Activated naive CD4-positive, alpha-beta T cell treated with Interleukin-2 at 50 U/mL for 16 hours (primary cell): ENCODE results near the gene LGR4.
"Not testable (repeated sequence)": the region's sequence is repeated elsewhere in the genome, so short reads cannot be mapped to it uniquely, and the experiment has no call there.

Experiments
- DNase-seq: peaks from one replicate; pipeline ENCODE4 v3.0.0-alpha.2; 2020

LGR4 gene

GRCh38 chr11:27458182-27458581, 14.4 kb downstream of the LGR4 start:
- no peak for DNase-seq

GRCh38 chr11:27456795-27457329, 15.7 kb downstream of the LGR4 start:
- DNase-seq = no peak

DNA sequence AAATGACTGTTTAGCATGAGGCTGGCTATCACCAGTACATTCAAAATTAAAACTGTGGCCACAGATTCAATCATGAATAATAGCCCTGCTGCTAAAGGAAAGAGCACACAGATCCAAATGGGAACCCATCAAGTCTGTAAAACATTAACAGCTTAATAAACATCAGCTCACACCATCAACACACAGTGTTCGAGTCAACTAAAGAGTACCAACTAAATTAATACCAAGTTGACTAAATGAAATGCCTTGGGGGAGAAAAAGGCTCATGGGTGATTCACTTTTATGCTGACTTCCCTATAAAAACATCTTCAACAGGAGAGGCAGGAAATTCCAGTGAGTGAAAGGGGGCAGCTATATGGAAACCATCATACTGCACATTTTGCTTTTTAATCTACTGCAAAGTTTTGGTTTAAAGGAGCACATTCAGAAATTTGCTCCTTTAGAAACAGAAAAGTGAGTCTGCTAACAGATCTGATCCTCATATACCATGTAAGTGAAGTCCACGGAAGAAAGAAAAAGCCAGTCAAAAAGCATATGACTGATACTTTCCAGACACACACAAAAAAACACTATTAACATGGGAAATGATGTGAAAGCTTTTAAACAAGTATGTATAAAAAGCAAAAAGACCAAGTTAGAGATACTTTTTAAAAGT, 16.3 kb downstream of the LGR4 start:
- DNase-seq = no peak

GRCh38 chr11:27455667-27456066, 16.9 kb downstream of the LGR4 start:
- no peak for DNase-seq

DNA sequence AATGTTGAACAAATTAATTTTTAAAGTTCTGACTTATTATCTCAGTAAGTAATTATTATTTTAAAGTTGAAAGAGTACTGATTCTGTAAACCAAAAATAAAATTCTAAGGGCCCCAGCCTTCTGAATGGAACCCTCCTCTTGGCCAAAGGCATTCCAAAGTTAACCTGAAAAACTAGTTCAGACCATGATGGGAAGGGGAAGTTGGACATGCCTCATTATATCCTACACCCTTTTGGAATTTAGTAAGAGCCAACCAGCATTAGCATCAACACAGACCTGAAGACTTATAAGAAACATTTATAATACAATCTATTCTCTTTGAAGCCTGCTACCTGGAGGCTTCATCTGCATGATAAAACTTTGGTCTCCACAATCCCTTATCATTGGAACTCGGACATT, 18.9 kb downstream of the LGR4 start:
- no peak for DNase-seq

DNA sequence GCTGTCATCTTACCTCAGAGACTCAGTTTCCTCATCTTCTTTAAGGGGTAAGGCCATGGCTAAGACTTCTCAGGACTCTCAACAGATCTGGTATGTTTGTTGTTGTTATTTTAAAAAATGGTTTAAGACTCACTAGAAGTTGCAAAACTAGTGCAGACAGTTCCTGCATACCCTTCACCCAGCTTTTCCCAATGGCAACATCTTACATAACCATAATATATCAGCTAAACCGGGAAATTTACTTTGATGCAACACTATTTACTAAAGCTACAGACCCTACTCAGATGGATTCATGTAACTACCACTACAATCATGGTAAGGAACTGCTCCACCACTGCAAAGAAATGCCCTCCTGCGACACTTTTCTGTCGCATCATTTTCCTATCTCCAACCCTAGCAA, 20.4 kb downstream of the LGR4 start:
- no peak for DNase-seq

DNA sequence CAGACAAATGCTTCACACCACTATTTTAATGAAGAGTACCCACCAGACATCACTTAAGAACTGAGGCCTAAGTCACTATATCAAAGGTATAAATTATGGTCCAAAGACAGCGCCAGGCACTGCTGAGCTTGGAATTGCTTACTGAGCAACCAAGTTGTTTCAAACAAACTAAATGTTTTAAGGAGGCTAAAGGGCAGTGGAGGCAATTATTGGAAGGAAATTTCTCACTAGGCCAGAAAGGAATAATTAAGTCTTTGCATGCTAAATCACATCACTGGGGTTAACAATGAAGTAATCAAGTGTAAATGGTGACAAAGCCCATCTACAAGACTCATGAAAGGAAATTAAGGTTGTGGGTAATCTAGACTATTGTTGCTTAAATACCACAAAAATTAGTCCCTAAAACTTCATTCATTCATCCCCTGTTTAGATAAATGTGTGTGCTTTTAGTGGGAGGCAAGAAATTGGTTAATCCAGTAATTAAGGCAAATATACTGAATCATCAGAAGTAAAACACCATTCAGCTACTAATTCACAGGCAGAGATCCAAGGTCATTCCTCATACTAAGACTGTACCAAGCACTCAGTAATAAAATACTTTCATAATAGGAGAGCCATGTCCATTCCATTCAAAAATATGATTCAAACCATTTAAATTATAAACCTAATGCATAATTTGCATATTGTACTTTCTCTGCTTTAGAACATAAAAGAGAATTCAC, 21.2 kb downstream of the LGR4 start:
- no peak for DNase-seq

DNA sequence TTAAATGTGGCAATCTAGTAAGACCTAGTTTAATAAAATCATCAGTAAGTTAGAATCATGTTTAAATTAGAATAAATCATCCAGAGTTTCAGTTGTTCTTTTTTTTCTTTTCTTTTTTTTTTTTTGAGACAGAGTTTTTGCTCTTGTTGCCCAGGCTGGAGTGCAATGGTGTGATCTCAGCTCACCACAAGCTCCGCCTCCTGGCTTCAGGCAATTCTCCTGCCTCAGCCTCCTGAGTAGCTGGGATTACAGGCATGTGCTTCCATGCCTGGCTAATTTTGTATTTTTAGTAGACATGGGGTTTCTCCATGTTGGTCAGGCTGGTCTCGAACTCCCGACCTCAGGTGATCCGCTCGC, 24.4 kb downstream of the LGR4 start:
- not testable (repeated sequence) for DNase-seq

- DNase-seq = no peak
Observed at GRCh38 chr11:27447288-27448183, 25.1 kb downstream of the LGR4 start.

DNA sequence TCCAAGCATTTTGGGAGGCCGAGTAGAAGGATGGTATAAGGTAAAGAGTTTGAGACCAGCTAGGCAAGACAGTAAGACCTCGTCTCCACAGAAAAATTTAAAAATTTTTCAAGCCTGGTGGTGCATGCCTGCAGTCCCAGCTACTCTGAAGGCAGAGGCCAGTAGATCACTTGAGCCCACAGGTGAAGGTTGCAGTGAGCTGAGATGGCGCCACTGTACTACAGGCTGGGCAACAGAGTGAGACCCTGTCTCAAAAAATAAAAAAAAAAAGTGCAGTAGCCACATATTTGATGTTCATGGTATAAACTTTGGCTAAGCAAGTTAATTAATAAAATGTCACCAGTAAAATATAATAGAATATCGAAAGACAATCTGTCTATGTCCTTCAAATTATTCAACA, 27.0 kb downstream of the LGR4 start:
- no peak for DNase-seq

DNA sequence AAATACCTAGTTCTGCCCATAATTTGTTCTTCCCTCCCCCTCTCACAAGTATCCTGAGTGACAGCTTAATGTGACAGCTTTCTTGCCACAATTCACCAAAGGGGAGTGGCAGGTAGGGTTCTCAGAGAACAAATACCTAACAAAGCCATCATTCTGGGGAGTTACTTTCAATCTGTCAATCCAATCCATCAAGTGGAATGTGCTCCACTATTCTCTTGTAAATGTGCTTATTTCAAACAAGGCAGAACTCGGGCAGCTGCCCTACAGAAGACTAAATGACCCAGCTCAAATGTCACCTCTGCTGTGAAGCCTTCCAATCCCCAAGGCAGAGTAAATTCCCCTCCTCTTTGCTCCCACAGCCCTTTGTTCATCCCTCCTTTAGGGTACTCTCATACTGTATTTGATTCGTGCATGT, 27.8 kb downstream of the LGR4 start:
- no peak for DNase-seq

DNA sequence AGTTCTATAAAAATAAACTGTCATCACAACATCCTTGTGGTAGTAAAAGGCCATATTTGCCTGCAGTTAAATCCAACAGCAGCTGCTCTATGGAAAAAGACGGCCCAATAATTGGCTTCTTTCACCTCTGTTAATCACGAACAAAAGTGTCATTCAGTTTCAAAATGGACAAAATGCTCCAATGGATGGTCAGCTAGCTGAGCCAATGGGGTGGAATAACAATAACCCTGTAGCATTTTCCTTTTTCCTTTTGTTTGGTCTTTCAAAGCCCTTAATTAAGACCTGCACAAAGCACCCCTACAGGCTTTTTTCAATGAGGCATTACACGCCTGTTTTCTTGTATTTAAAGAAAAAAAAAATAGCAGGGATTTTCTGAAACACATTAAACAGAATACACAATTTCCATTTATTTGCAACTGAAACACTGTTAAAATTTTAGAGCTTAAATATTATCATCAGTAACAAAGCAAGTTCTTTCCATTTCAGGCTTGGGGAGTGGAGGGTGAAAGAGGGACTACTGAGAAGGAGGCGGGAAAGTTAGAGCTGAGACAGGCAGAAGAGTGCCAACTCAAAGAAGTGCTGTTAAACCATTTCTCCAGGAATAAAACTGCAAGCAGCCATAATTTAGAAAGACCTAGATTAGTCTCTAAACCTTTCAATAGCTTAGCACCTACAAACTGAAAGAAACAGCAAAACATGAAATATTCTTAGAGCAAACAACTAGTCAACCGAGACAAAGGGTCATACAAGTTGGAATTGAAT, 28.7 kb downstream of the LGR4 start:
- no peak for DNase-seq

DNA sequence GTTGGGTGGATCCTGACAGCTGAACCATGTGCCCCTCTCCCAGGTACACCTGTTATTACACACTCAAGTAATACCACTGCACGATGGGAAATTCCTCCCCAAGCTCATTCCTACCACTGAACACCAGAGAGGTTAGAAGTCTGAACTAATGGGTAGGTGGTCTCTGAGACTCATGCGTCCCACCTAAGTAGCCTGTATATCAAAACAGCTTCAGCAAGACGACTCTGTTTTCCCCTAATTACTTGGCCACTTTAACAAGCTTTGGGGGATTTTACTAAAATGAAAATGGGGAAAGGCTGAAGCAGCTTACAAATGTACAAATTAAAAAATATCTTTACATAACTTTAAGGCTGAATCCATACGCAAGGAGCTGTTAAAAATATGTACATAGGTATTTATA, 29.4 kb downstream of the LGR4 start:
- no peak for DNase-seq

GRCh38 chr11:27440090-27440489, 32.5 kb downstream of the LGR4 start:
- DNase-seq = no peak

DNA sequence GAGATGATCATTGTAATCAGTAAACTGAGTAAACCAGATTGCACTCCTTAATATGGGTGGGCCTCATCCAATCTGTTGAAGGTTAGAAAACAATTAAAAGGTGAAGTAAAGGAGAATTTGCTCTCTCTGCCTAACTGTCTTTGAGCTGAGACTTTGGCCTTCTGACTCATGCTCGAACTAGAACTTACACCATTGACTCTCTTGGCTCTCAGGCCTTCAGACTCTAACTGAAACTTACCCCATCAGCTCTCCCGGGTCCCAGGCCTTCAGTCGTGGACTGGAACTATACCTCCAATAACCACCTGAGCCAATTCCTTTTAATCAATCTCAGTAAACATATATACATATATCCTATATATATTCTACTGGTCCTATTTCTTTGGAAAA, 34.0 kb downstream of the LGR4 start:
- DNase-seq = no peak

GRCh38 chr11:27437829-27438594, 34.6 kb downstream of the LGR4 start:
- no peak for DNase-seq

- no peak for DNase-seq
Observed at GRCh38 chr11:27436916-27437315, 35.7 kb downstream of the LGR4 start.

DNA sequence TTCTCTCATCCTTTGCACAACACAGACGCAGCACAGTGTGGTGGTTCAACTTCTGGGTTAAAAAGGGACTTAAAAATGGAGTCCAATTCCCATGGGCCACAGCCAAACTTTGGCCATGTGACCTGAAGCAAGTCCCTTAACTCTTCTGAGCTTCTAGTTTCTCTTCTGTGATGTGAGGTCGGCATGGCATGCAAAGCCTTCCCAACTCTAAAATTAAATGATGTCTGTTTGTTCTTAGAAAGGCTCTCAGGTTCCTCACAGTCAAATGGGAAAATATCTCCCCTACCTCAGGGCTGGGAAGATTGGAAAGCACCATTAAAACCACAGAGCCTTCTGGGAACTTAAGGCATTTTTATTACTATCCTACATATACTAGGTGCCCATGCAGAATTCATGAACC, 38.8 kb downstream of the LGR4 start:
- DNase-seq = no peak

GRCh38 chr11:27431808-27432207, 40.8 kb downstream of the LGR4 start:
- DNase-seq = no peak

GRCh38 chr11:27429761-27430393, 42.7 kb downstream of the LGR4 start:
- no peak for DNase-seq

DNA sequence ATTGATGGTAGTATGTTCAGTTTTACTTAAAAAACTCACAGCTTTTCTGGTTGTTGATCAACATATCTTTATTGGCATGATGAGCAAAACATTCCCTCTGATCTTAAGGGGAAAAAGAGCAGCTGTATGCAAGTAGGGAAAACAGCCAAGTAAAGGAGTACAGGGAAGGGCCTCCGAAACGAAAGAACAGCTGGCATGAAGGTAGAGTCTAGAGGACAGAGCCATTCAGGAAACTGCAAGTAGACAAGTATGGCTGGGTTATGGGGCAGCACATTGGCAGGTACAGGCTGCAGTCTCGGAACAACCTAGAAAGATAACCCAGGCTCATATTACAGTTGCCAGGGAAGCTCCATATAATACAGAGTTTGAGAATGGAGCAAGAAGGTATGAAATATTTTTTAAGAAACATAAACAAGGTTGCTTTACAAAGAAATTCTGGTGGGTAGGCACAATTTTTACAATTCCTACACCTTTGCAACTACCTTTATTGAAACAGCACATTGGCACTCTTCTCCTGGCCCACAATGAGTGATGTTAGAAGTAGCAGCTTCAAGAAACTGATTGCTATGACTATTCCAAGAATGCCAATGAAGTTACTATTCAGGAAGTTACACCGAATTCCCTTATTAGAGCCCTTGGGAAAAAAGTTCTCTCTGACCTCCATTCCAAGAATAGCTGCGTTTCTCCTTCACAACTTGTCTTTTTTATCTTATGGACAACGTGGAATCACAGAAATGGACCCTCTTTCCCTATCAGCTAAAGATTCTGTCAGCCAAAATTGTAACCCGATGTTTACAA, 45.2 kb downstream of the LGR4 start:
- DNase-seq = no peak
